C4-2B (cell line): ENCODE data around the gene NEK9.

Experiments used
- CTCF ChIP-seq: fragments of 450-650 bp; conservative IDR thresholded peaks from 2 replicates; pipeline ENCODE4 v1.5.1; 2017; ENCODE audit warnings: mild to moderate bottlenecking
- ZFX ChIP-seq: fragments of 450-650 bp; IDR thresholded peaks from 2 replicates; pipeline ENCODE4 v1.6.1; 2017

- TF ChIP-seq CTCF = no peak
- no peak for TF ChIP-seq ZFX
These were observed 18.1 kb upstream of the NEK9 start for GRCh38 chr14:75144944-75145343.
